ENCODE measurements around the gene EPM2AIP1. TPM values are rescaled to one million over a fixed set of nuclear protein-coding genes. Genes with fewer than 3 reads are reported as not detected.
"Not testable (repeated sequence)": the region's sequence is repeated elsewhere in the genome, so short reads cannot be mapped to it uniquely, and the experiment has no call there.

EPM2AIP1 gene
- total RNA-seq (2014; rRNA removed; shearing (Covaris generic)) (35.7 and 40.7 TPM in 2 replicates), total RNA-seq (2022) (31.7 and 39.1 TPM in 2 replicates), Bru-seq, nascent RNA (percentile 97 among the genes with signal in this experiment), BruChase-seq, experiment 1, labeled RNA remaining after a 6-hour chase (percentile 93 among the genes with signal in this experiment), BruChase-seq, experiment 2, labeled RNA remaining after a 2-hour chase (percentile 99 among the genes with signal in this experiment)
- long read RNA-seq, full-length matches to known transcripts: 63 of 71 reads
- long read RNA-seq, partial matches to known transcripts: 3 of 71 reads
- long read RNA-seq, other reads (novel, unspliced or antisense): 5 of 71 reads

GRCh38 chr3:36992806-36993325 lies at the start of gene EPM2AIP1:
Gene EPM2AIP1 (minus strand): TSS chr3:36993131. CDS start chr3:36993077, 54 bp downstream.
- no peak for TF ChIP-seq EZH2phosphoT487 (IDR thresholded peaks at IDR 0.05; ENCODE audit: borderline replicate concordance, low read depth, low read length)
- TF ChIP-seq, protein P1, sequence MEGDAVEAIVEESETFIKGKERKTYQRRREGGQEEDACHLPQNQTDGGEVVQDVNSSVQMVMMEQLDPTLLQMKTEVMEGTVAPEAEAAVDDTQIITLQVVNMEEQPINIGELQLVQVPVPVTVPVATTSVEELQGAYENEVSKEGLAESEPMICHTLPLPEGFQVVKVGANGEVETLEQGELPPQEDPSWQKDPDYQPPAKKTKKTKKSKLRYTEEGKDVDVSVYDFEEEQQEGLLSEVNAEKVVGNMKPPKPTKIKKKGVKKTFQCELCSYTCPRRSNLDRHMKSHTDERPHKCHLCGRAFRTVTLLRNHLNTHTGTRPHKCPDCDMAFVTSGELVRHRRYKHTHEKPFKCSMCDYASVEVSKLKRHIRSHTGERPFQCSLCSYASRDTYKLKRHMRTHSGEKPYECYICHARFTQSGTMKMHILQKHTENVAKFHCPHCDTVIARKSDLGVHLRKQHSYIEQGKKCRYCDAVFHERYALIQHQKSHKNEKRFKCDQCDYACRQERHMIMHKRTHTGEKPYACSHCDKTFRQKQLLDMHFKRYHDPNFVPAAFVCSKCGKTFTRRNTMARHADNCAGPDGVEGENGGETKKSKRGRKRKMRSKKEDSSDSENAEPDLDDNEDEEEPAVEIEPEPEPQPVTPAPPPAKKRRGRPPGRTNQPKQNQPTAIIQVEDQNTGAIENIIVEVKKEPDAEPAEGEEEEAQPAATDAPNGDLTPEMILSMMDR (conservative IDR thresholded peaks at IDR 0.05; ENCODE audit: low read length): peak; percentile 54
- peak within 1 kb of the TSS; percentile 83 for H3K4me3 ChIP-seq (ENCODE audit: low read depth, low read length, poor library complexity, severe bottlenecking)
- POLR2A ChIA-PET: interaction anchor here (0.7 to 4.2 kb wide), 24 partner anchors 12 to 189 kb away, joined by 3 to 21 read pairs (median 4); no protein-coding TSS in a partner anchor
- no peak for DNase-seq (ENCODE audit: low spot score)
- H4K20me1 ChIP-seq (ENCODE audit: insufficient read depth, low read length): peaks cover 38% of the 10 kb centered on the region
- peak within 1 kb of the TSS; percentile 81 for H3K27ac ChIP-seq (ENCODE audit: low read depth, low read length, poor library complexity, severe bottlenecking)
- BruUV-seq (replicated peaks): no TSS peak
- no peaks in the 10 kb centered on the region for H3K9me2 ChIP-seq (ENCODE audit: insufficient read depth, low read length)
- intact Hi-C loops (cut with micrococcal nuclease; ENCODE audit: unreplicated experiment): loop anchor here (2.0 kb wide), 1 partner anchor 80 kb away; no protein-coding TSS in a partner anchor
- peaks cover 33% of the 10 kb centered on the region for H3K4me1 ChIP-seq (ENCODE audit: insufficient read depth, low read length, poor library complexity, severe bottlenecking)
- no peaks in the 10 kb centered on the region for H3K9me3 ChIP-seq (ENCODE audit: low read length)
- H3K79me2 ChIP-seq (ENCODE audit: insufficient read depth, low read depth, low read length): peaks cover 82% of the 10 kb centered on the region
- H3K36me3 ChIP-seq (ENCODE audit: insufficient read depth, low read length): peaks cover 72% of the 10 kb centered on the region
- CTCF ChIA-PET (ENCODE audit: unreplicated experiment): interaction anchor here (0.8 to 2.4 kb wide), 5 partner anchors 23 to 116 kb away, joined by 3 to 7 read pairs (median 4); partner anchors contain the start of gene TRANK1
- peak within 1 kb of the TSS; percentile 79 for H2AFZ ChIP-seq (ENCODE audit: low read length)
- peak within 1 kb of the TSS; percentile 94 for H3K4me2 ChIP-seq (ENCODE audit: low read length)

DNA sequence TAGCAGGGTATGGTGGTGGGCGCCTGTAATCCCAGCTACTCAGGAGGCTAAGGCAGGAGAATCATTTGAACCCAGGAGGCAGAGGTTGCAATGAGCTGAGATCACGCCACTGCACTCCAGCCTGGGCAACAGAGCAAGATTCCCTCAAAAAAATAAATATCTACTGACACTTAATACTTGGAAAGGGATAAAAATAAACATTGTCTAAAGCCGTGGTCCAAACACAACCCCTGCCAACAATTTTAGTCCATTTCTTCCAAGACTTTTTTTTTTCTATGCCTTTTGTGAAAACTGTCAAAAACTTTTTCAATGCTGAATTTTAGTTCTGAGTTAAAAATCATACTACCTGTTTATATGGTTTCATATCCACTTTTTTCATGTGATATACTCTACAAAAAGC lies 49.8 kb upstream of the EPM2AIP1 start:
- H3K9me3 ChIP-seq (ENCODE audit: low read length); DNase-seq (ENCODE audit: low spot score); H2AFZ ChIP-seq (ENCODE audit: low read length); intact Hi-C loops (cut with micrococcal nuclease; ENCODE audit: unreplicated experiment); BruUV-seq (replicated peaks); H3K79me2 ChIP-seq (ENCODE audit: insufficient read depth, low read depth, low read length); H4K20me1 ChIP-seq (ENCODE audit: insufficient read depth, low read length); H3K27ac ChIP-seq (ENCODE audit: low read depth, low read length, poor library complexity, severe bottlenecking); CTCF ChIA-PET (ENCODE audit: unreplicated experiment); H3K9me2 ChIP-seq (ENCODE audit: insufficient read depth, low read length); H3K4me3 ChIP-seq (ENCODE audit: low read depth, low read length, poor library complexity, severe bottlenecking); H3K4me2 ChIP-seq (ENCODE audit: low read length); H3K4me1 ChIP-seq (ENCODE audit: insufficient read depth, low read length, poor library complexity, severe bottlenecking): not testable (repeated sequence)
- POLR2A ChIA-PET: interaction anchor here (0.7 kb wide), 1 partner anchor 283 kb away, joined by 5 read pairs; no protein-coding TSS in a partner anchor
- peaks cover 93% of the 10 kb centered on the region for H3K36me3 ChIP-seq (ENCODE audit: insufficient read depth, low read length)

DNA sequence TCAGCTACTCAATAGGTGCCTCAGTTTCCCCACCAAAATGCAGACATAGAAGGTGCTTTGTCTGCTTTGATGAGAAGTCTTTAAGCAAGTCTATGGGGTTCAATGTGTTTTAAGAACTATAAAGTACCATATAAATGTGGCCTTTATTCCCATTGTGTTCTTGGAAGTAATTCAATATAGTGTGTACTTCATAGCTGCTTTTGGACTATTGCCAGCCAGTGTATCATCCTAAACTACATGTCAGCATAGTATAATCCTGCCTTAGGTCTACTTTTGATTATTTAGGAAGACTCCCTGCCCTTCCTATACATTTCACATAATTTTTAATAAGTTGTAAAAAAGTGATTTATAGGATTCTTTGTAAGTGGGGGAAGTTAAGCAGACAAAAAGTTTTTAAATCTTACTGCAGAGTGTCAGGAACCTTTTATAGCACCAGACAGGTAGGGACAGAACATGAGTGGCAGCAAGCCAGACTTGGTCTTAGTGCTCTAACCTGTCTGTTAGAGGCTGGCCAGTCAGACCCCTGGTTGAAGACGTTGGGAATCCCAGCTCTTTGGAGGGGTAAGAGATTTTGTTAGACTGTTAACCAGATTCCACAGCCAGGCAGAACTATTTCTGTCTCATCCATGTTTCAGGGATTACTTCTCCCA lies 48.7 kb upstream of the EPM2AIP1 start:
- no peaks in the 10 kb centered on the region for H4K20me1 ChIP-seq (ENCODE audit: insufficient read depth, low read length)
- H3K36me3 ChIP-seq (ENCODE audit: insufficient read depth, low read length): peaks cover 93% of the 10 kb centered on the region
- H3K79me2 ChIP-seq (ENCODE audit: insufficient read depth, low read depth, low read length): no peaks in the 10 kb centered on the region
- ChIA-PET CTCF (ENCODE audit: unreplicated experiment) (interaction anchor here (0.5 kb wide), 1 partner anchor 228 kb away, joined by 5 read pairs; no protein-coding TSS in a partner anchor), POLR2A (interaction anchor here (1.0 to 1.6 kb wide), 5 partner anchors 8 to 29 kb away, joined by 3 to 5 read pairs (median 3); no protein-coding TSS in a partner anchor)
- H3K9me2 ChIP-seq (ENCODE audit: insufficient read depth, low read length): no peaks in the 10 kb centered on the region
- no peaks in the 10 kb centered on the region for H3K4me1 ChIP-seq (ENCODE audit: insufficient read depth, low read length, poor library complexity, severe bottlenecking)
- no peak overlapping the region for H3K4me3 ChIP-seq (ENCODE audit: low read depth, low read length, poor library complexity, severe bottlenecking)
- DNase-seq (ENCODE audit: low spot score): no peak
- no peaks in the 10 kb centered on the region for H3K9me3 ChIP-seq (ENCODE audit: low read length)
- no peak overlapping the region for H3K27ac ChIP-seq (ENCODE audit: low read depth, low read length, poor library complexity, severe bottlenecking)
- intact Hi-C loops (cut with micrococcal nuclease; ENCODE audit: unreplicated experiment): no loop called here
- H2AFZ ChIP-seq (ENCODE audit: low read length): no peak overlapping the region
- TF ChIP-seq, protein P1 (conservative IDR thresholded peaks at IDR 0.05; ENCODE audit: low read length): no peak
- TF ChIP-seq EZH2phosphoT487 (IDR thresholded peaks at IDR 0.05; ENCODE audit: borderline replicate concordance, low read depth, low read length): no peak
- no peak overlapping the region for H3K4me2 ChIP-seq (ENCODE audit: low read length)
- BruUV-seq (replicated peaks): no TSS peak

Measured in OCI-LY7 (cell line).